ENCODE data around the gene ESF1. TPM values are rescaled to one million over a fixed set of nuclear protein-coding genes. Genes with fewer than 3 reads are reported as not detected.

Gene ESF1
- total and polyA plus RNA-seq, 7 donors, result 9.0 to 22.8 (median 18.9) TPM

- intact Hi-C loops (cut with DNase I), result no loop called here
- Histone ChIP-seq H3K9me3 (no peaks in the 10 kb centered on the region), H3K27me3 (ENCODE audit: insufficient read depth in 3 of 3, low read length in 2 of 3) (no peaks in the 10 kb centered on the region), H3K4me1 (no peaks in the 10 kb centered on the region), H3K27ac (no peak overlapping the region), H3K36me3 (ENCODE audit: insufficient read depth in 1 of 2, low read depth in 1 of 2) (no peaks in the 10 kb centered on the region), H3K4me3 (no peak overlapping the region)
- TF ChIP-seq, protein P1, sequence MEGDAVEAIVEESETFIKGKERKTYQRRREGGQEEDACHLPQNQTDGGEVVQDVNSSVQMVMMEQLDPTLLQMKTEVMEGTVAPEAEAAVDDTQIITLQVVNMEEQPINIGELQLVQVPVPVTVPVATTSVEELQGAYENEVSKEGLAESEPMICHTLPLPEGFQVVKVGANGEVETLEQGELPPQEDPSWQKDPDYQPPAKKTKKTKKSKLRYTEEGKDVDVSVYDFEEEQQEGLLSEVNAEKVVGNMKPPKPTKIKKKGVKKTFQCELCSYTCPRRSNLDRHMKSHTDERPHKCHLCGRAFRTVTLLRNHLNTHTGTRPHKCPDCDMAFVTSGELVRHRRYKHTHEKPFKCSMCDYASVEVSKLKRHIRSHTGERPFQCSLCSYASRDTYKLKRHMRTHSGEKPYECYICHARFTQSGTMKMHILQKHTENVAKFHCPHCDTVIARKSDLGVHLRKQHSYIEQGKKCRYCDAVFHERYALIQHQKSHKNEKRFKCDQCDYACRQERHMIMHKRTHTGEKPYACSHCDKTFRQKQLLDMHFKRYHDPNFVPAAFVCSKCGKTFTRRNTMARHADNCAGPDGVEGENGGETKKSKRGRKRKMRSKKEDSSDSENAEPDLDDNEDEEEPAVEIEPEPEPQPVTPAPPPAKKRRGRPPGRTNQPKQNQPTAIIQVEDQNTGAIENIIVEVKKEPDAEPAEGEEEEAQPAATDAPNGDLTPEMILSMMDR (IDR thresholded peaks at IDR 0.05), result no peak
- no peak for DNase-seq
- ATAC-seq, result no peak
- WGBS, 3 donors, result 79 to 88% (median 87%) methylated on average over 4 of the region's 4 CpGs
Measured at GRCh38 chr20:13677241-13677640, 107.5 kb downstream of the ESF1 start.

DNA sequence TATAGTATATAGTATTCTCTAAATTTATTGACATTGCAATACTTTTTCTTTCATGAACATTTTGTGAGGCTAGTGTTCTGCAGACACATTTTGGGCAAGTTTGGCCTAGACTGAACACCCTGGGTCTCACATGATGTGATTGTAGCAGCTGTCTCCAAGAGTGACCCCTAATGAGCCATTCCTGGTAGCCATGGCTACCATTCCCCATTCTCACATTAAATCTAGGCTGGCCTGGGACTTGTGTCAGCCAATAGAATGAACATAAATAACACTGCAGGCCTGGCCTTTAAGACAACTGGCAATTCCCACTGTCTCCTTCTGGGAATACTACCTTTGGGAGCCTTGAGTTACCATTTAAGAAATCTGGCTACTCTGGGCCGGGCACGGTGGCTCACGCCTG lies 108.0 kb downstream of the ESF1 start:
- Histone ChIP-seq H3K4me1 (no peaks in the 10 kb centered on the region), H3K27ac (no peak overlapping the region), H3K9me3 (no peaks in the 10 kb centered on the region), H3K27me3 (ENCODE audit: insufficient read depth in 3 of 3, low read length in 2 of 3) (no peaks in the 10 kb centered on the region), H3K4me3 (no peak overlapping the region), H3K36me3 (ENCODE audit: insufficient read depth in 1 of 2, low read depth in 1 of 2) (no peaks in the 10 kb centered on the region)
- ATAC-seq, result no peak
- intact Hi-C loops (cut with DNase I), result no loop called here
- 75 to 96% (median 79%) methylated on average over 3 of the region's 3 CpGs for WGBS, 3 donors
- TF ChIP-seq, protein P1 (IDR thresholded peaks at IDR 0.05), result no peak
- no peak for DNase-seq

DNA sequence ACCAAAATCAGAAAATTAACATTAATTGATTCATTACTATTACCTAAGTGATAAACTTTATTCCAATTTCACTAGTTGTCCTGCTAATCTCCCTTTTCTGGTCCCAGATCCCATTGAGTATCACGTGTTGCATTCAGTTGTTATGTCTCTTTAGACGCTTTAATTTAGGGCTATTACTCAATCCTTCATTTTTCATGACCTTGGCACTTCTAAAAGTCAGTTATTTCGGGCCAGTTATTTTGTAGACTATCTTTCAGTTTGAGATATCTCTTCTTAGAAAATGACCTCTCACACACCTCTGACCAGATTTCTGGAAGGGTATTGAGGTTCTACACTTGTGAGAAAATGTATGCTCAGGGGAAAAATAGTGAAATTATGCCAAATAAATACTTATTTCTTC lies 112.0 kb downstream of the ESF1 start:
- intact Hi-C loops (cut with DNase I), result no loop called here
- no peak for DNase-seq
- no peak for ATAC-seq
- Histone ChIP-seq H3K4me1 (no peaks in the 10 kb centered on the region), H3K36me3 (ENCODE audit: insufficient read depth in 1 of 2, low read depth in 1 of 2) (no peaks in the 10 kb centered on the region), H3K9me3 (no peaks in the 10 kb centered on the region), H3K4me3 (no peak overlapping the region), H3K27ac (no peak overlapping the region), H3K27me3 (ENCODE audit: insufficient read depth in 3 of 3, low read length in 2 of 3) (no peaks in the 10 kb centered on the region)
- 22 to 41% (median 27%) methylated on average over 3 of the region's 3 CpGs for WGBS, 3 donors
- TF ChIP-seq, protein P1 (IDR thresholded peaks at IDR 0.05), result no peak

- H3K4me1 ChIP-seq, result no peaks in the 10 kb centered on the region
- H3K27ac ChIP-seq, result no peak overlapping the region
- ATAC-seq (peak; percentile 27 to 63 (median 46)), DNase-seq (no peak)
- H3K36me3 ChIP-seq (ENCODE audit: insufficient read depth in 1 of 2, low read depth in 1 of 2), result no peaks in the 10 kb centered on the region
- no peaks in the 10 kb centered on the region for H3K9me3 ChIP-seq
- H3K4me3 ChIP-seq, result no peak overlapping the region
- intact Hi-C loops (cut with DNase I), result no loop called here
- WGBS, 3 donors, result 3 to 13% (median 6%) methylated on average over 1 of the region's 1 CpG
- TF ChIP-seq, protein P1 (IDR thresholded peaks at IDR 0.05), result no peak
- no peaks in the 10 kb centered on the region for H3K27me3 ChIP-seq (ENCODE audit: insufficient read depth in 3 of 3, low read length in 2 of 3)
Measured at GRCh38 chr20:13671916-13672378, 112.8 kb downstream of the ESF1 start.

GRCh38 chr20:13671512-13671911 lies 113.2 kb downstream of the ESF1 start:
- peak overlapping the region; percentile 37 for H3K27ac ChIP-seq
- intact Hi-C loops (cut with DNase I), result no loop called here
- 12 to 18% (median 18%) methylated on average over 2 of the region's 2 CpGs for WGBS, 3 donors
- no peaks in the 10 kb centered on the region for H3K9me3 ChIP-seq
- H3K4me3 ChIP-seq, result no peak overlapping the region
- DNase-seq (no peak), ATAC-seq (no peak)
- H3K36me3 ChIP-seq (ENCODE audit: insufficient read depth in 1 of 2, low read depth in 1 of 2), result no peaks in the 10 kb centered on the region
- TF ChIP-seq, protein P1 (IDR thresholded peaks at IDR 0.05), result no peak
- no peaks in the 10 kb centered on the region for H3K27me3 ChIP-seq (ENCODE audit: insufficient read depth in 3 of 3, low read length in 2 of 3)
- H3K4me1 ChIP-seq, result no peaks in the 10 kb centered on the region
